ENCODE measurements around the gene KLF9. TPM values are rescaled to one million over a fixed set of nuclear protein-coding genes. Genes with fewer than 3 reads are reported as not detected.

KLF9 gene
- total and polyA plus RNA-seq, 9 of the 15 experiments (the other 6 are each of a cell fraction or from before 2014, with no cell fraction given): 3.3 to 11.9 (median 6.9) TPM

GRCh38 chr9:70374962-70375618, 39.4 kb downstream of the KLF9 start (continued):
- TF ChIP-seq, protein P1, sequence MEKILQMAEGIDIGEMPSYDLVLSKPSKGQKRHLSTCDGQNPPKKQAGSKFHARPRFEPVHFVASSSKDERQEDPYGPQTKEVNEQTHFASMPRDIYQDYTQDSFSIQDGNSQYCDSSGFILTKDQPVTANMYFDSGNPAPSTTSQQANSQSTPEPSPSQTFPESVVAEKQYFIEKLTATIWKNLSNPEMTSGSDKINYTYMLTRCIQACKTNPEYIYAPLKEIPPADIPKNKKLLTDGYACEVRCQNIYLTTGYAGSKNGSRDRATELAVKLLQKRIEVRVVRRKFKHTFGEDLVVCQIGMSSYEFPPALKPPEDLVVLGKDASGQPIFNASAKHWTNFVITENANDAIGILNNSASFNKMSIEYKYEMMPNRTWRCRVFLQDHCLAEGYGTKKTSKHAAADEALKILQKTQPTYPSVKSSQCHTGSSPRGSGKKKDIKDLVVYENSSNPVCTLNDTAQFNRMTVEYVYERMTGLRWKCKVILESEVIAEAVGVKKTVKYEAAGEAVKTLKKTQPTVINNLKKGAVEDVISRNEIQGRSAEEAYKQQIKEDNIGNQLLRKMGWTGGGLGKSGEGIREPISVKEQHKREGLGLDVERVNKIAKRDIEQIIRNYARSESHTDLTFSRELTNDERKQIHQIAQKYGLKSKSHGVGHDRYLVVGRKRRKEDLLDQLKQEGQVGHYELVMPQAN (IDR thresholded peaks at IDR 0.05; ENCODE audit: borderline replicate concordance): no peak
- no peak for TF ChIP-seq SIN3B (IDR thresholded peaks at IDR 0.05; ENCODE audit: low read depth)
- no peak for TF ChIP-seq LARP7 (IDR thresholded peaks at IDR 0.05)
- TF ChIP-seq ZNF79 (CRISPR knock-in tag; IDR thresholded peaks at IDR 0.05; ENCODE audit: low read depth): no peak
- no peak for TF ChIP-seq ZFP36 (IDR thresholded peaks at IDR 0.05; ENCODE audit: low read depth, low read length, partially characterized antibody)
- TF ChIP-seq MTA3 (IDR thresholded peaks at IDR 0.05; ENCODE audit: borderline replicate concordance): no peak
- no peak for TF ChIP-seq ZNF408 (CRISPR knock-in tag; IDR thresholded peaks at IDR 0.05; ENCODE audit: low read depth)
- TF ChIP-seq PYGO2 (tag; IDR thresholded peaks at IDR 0.05): no peak
- no peak for TF ChIP-seq SUPT5H (IDR thresholded peaks at IDR 0.05)
- TF ChIP-seq PURB (CRISPR knock-in tag; IDR thresholded peaks at IDR 0.05; ENCODE audit: low read depth): no peak
- TF ChIP-seq ZFX (CRISPR knock-in tag; IDR thresholded peaks at IDR 0.05): no peak
